ENCODE results near the gene CDH4. TPM values are rescaled to one million over a fixed set of nuclear protein-coding genes. Genes with fewer than 3 reads are reported as not detected.

Gene CDH4
- total RNA-seq, 1 donor from 2014 or later = 8.3 TPM

GRCh38 chr20:61958773-61959700, 707.0 kb downstream of the CDH4 start:
- peaks cover 4% of the 10 kb centered on the region for H3K4me1 Mint-ChIP-seq (ENCODE audit: unreplicated experiment)
- H3K27ac Mint-ChIP-seq = no peak overlapping the region
- peaks cover 10% of the 10 kb centered on the region for H3K27me3 Mint-ChIP-seq
- peak; percentile 53 for DNase-seq (ENCODE audit: extremely low spot score, unreplicated experiment)
- H3K9me3 Mint-ChIP-seq = no peaks in the 10 kb centered on the region
- no peak for TF ChIP-seq CTCF (conservative IDR thresholded peaks at IDR 0.05)
- H3K36me3 Mint-ChIP-seq = no peaks in the 10 kb centered on the region
- no peak overlapping the region for H3K4me3 Mint-ChIP-seq

DNA sequence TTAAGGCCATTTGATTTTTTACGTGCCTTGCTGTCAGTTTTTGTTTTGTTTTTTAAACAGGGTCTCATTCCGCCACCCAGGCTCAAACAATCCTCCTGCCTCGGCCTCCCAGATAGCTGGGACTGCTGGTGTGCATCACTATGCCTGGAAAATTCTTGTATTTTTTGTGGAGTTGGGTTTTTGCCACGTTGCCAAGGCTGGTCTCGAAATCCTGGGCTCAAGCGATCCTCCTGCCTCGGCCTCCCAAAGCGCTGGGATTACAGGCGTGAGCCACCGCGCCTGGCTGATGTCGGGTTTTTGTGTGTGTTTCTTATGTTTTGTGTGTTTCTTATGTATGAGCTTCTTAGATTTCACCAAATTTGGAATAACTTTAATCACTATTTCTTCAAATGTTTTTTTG, 708.8 kb downstream of the CDH4 start:
- Mint-ChIP-seq H3K36me3 (no peaks in the 10 kb centered on the region), H3K4me3 (no peak overlapping the region), H3K27me3 (peaks cover 2% of the 10 kb centered on the region), H3K27ac (no peak overlapping the region), H3K4me1 (ENCODE audit: unreplicated experiment) (peaks cover 4% of the 10 kb centered on the region), H3K9me3 (no peaks in the 10 kb centered on the region)
- DNase-seq (ENCODE audit: extremely low spot score, unreplicated experiment) = peak; percentile 44
- TF ChIP-seq CTCF (conservative IDR thresholded peaks at IDR 0.05) = no peak

DNA sequence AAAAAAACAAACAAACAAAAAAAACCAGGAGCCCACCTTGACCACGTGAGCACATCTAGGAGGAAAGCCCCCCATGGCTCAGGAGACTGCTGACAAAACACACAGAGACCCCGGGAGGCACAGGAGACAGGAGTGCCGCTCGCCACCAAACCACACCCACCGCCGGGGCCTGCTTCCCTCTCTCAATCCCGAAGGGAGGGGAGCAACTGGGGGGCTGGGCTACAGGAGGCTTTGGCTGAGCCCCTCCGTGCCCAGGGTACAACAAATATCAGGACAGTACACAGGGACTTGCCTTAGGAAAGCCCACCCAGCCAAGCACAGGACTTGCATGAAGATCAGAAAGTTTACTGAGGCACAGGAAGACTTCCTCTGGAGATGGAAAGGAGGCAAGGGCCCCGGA, 711.1 kb downstream of the CDH4 start:
- Mint-ChIP-seq H3K36me3 (no peaks in the 10 kb centered on the region), H3K4me3 (no peak overlapping the region), H3K27ac (no peak overlapping the region), H3K27me3 (no peaks in the 10 kb centered on the region), H3K9me3 (no peaks in the 10 kb centered on the region), H3K4me1 (ENCODE audit: unreplicated experiment) (no peaks in the 10 kb centered on the region)
- peak; percentile 61 for DNase-seq (ENCODE audit: extremely low spot score, unreplicated experiment)
- no peak for TF ChIP-seq CTCF (conservative IDR thresholded peaks at IDR 0.05)

DNA sequence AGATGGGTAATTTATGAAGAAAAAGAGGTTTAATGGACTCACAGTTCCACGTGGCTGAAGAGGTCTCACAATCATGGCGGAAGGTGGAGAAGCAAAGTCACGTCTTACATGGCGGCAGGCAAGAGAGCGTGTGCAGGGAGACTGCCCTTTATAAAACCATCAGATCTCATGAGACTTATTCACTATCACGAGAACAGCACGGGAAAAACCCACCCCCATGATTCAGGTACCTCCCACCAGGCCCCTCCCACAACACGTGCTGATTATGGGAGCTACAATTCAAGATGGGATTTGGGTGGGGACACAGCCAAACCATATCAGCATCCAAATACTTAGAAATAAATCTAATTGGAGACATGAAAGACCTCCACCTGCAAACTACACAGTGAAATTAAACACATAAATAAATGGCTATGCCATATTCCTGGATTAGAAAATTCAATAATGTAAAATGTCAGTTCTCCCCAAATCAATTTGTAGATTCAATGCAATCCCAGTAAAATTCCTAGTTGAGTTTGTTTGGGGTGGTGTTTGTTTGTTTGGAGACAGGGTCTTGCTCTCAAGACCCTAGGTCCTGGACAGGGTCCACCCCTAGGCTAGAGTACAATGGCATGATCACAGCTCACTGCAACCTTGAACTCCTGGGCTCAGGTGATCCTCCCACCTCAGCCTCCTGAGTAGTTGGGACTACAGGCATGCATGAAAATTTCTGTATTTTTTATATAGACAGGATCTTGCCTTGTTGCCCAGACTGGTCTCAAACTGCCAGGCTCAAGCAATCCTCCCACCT, 712.0 kb downstream of the CDH4 start:
- H3K36me3 Mint-ChIP-seq = no peaks in the 10 kb centered on the region
- no peak overlapping the region for H3K27ac Mint-ChIP-seq
- DNase-seq (ENCODE audit: extremely low spot score, unreplicated experiment) = peak; percentile 16
- no peaks in the 10 kb centered on the region for H3K4me1 Mint-ChIP-seq (ENCODE audit: unreplicated experiment)
- H3K4me3 Mint-ChIP-seq = no peak overlapping the region
- TF ChIP-seq CTCF (conservative IDR thresholded peaks at IDR 0.05) = no peak
- no peaks in the 10 kb centered on the region for H3K9me3 Mint-ChIP-seq
- no peaks in the 10 kb centered on the region for H3K27me3 Mint-ChIP-seq

- H3K9me3 Mint-ChIP-seq = no peaks in the 10 kb centered on the region
- H3K4me3 Mint-ChIP-seq = no peak overlapping the region
- TF ChIP-seq CTCF (conservative IDR thresholded peaks at IDR 0.05) = no peak
- DNase-seq (ENCODE audit: extremely low spot score, unreplicated experiment) = peak; percentile 68
- no peaks in the 10 kb centered on the region for H3K27me3 Mint-ChIP-seq
- H3K4me1 Mint-ChIP-seq (ENCODE audit: unreplicated experiment) = no peaks in the 10 kb centered on the region
- H3K36me3 Mint-ChIP-seq = no peaks in the 10 kb centered on the region
- H3K27ac Mint-ChIP-seq = no peak overlapping the region
Observed at GRCh38 chr20:61964675-61965605, 712.9 kb downstream of the CDH4 start.
